ENCODE results near the gene F10.

GRCh38 chr13:113092776-113093579 lies 29.6 kb upstream of the F10 start:
- TF ChIP-seq POLR2A (IDR thresholded peaks at IDR 0.05) = no peak
- TF ChIP-seq CTCF (IDR thresholded peaks at IDR 0.05) = no peak
